ENCODE data around the gene CPA1.

Gene CPA1

DNA sequence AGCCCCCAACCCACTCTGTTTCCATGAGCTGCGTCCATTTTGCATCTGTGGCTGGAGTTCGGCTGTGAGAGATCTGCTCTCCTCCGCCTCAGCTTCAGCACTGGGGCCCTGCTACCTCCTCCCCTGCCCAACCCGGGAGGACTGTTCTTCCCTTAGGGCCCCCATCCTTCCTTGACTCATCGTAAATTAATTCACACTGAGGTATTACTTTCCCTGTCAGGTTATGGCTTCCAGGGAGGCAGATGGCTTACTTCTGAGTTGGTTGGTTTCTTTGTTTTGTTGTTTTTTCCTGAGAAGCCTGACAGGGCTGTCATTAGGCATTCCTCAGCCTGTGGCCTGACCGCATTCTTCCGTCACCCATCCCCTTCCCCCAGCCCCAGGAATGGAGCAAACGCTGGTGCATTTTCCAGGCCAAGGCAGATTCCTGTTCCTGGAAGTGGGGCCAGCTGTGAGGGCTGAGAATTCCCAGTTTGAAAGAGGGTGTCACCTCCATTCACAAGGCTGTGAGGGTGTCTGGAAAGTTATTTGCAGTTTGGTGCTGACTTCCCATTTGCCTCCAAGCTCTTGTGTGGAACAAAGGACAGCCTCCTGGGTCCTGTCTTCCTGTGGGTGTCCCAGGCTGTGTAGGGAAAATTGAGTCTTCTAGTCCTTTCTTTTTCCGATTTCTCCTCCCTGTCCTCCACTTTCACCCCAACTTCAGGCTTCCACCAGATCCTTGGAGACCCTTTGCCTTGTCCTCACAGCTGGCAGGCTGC, 24.0 kb upstream of the CPA1 start:
- no peaks in the 10 kb centered on the region for H3K27me3 ChIP-seq
- no peak overlapping the region for H3K4me3 ChIP-seq
- TF ChIP-seq Cebpa-rat (IDR thresholded peaks at IDR 0.05): no peak
- H3K9me3 ChIP-seq: peaks cover 26% of the 10 kb centered on the region
- no peak overlapping the region for H3K27ac ChIP-seq
- H3K4me1 ChIP-seq: peaks cover 7% of the 10 kb centered on the region
- no peaks in the 10 kb centered on the region for H4K20me1 ChIP-seq
- no peaks in the 10 kb centered on the region for H3K36me3 ChIP-seq
- H3K9ac ChIP-seq: no peak overlapping the region
- no peak overlapping the region for H3K4me2 ChIP-seq

DNA sequence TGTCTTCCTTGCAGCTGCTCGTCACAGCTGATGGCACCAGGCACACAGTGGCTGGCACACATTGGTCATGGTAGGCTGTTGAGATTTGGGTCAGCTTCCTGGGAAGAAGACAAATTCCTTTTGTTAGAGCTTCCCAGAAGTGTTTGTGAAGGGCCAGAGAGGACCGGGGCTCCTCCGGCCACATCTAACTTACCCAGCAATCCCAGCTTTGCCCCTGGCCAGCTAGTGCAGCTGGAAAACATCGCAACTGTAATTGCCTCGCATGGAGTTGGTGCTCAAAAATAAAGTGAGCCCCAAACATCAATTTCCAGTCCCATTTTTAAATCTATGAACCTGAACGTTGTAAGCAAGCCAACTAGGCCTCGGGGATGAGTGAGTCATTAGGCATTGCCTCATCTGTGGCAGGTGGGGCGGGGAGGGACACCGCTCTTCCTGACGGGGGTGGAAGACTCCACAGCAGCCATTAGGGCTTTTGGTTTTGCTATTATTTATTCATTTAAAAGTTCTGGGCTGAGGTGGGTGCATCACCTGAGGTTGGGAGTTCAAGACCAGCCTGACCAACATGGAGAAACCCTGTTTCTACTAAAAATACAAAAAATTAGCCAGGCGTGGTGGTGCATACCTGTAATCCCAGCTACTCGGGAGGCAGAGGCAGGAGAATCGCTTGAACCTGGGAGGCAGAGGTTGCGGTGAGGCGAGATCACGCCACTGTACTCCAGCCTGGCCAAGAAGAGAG, 23.2 kb upstream of the CPA1 start:
- Histone ChIP-seq H3K4me3 (no peak overlapping the region), H3K4me2 (no peak overlapping the region), H3K27ac (no peak overlapping the region)

DNA sequence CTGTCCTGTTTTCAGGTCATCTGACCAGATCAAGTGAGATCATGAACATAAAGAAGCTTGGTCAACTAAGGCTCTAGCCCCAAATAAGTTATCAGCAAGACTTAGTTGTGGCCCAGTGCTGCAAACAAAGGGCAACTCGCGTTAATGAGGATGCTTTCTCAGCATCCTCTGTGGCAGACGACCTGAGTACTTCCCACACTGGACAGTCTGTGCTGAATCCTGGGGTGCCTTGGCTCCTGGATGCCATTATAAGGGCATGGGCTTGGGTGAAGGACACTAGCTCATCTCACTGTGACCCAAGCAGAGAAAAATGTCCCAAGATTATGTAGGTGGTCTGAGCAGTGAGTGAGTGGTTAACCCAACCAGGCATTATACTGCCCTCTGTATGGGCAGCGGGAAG, 21.8 kb upstream of the CPA1 start:
- no peak overlapping the region for H3K9ac ChIP-seq
- no peak overlapping the region for H3K4me2 ChIP-seq
- no peak overlapping the region for H3K4me3 ChIP-seq
- H3K9me3 ChIP-seq: peaks cover 26% of the 10 kb centered on the region
- no peak overlapping the region for H3K27ac ChIP-seq
- TF ChIP-seq Cebpa-rat (IDR thresholded peaks at IDR 0.05): no peak
- no peaks in the 10 kb centered on the region for H3K4me1 ChIP-seq
- H4K20me1 ChIP-seq: no peaks in the 10 kb centered on the region
- no peaks in the 10 kb centered on the region for H3K36me3 ChIP-seq
- no peaks in the 10 kb centered on the region for H3K27me3 ChIP-seq

More for the DNA sequence above, 23.2 kb upstream of the CPA1 start:
- no peak for TF ChIP-seq Cebpa-rat (IDR thresholded peaks at IDR 0.05)
- Histone ChIP-seq H3K27me3 (no peaks in the 10 kb centered on the region), H3K9ac (no peak overlapping the region), H3K36me3 (no peaks in the 10 kb centered on the region), H3K9me3 (peaks cover 26% of the 10 kb centered on the region), H4K20me1 (no peaks in the 10 kb centered on the region), H3K4me1 (no peaks in the 10 kb centered on the region)

DNA sequence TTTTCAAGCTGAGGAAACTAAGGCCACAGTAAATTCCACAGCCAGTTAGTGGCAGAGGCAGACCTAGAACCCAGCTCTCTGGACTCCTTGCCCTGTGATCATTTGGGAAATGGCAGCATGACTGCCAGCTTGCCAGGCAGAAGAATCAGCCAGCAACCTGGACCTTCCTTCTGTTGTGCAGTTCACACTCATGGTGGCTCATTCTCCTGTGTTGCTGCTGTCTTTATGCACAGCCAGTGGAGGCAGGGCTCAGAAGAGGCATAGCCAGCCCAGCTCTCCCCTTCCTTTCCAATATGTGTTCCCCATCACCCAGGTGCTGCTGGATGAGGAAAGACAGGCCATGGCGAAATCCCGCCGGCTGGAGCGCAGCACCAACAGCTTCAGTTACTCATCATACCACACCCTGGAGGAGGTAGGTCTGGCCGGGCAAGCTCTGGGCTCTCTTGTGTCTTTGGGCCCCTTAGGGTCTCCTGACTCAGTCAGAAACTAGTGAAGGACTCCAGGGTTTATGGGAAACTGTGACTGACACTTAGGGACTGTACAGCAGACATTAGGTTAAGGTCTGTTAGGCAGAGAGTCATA, 20.9 kb upstream of the CPA1 start:
- no peak overlapping the region for H3K9ac ChIP-seq
- no peaks in the 10 kb centered on the region for H3K36me3 ChIP-seq
- H3K27ac ChIP-seq: no peak overlapping the region
- H3K9me3 ChIP-seq: peaks cover 26% of the 10 kb centered on the region
- H3K4me2 ChIP-seq: no peak overlapping the region
- TF ChIP-seq Cebpa-rat (IDR thresholded peaks at IDR 0.05): no peak
- H3K27me3 ChIP-seq: no peaks in the 10 kb centered on the region
- H3K4me3 ChIP-seq: no peak overlapping the region
- no peaks in the 10 kb centered on the region for H3K4me1 ChIP-seq
- no peaks in the 10 kb centered on the region for H4K20me1 ChIP-seq

DNA sequence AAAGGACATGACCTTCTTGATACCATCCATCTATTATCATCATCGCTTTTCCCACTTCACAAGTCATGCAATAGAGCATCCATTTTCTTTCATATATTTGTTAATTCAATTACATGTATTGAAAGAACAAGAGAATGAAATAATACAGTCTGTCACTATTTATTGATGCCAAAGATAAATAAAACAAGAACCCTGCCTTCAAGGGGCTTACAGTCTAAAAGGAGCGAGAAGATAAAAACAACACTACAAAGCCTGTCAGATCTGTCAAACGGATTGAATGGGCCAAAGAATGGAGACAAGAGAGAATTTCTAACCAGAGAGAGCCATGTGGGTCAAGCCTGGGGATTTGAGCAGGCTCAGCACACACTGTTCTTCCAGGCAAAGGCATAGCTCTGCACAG, 19.8 kb upstream of the CPA1 start:
- TF ChIP-seq Cebpa-rat (IDR thresholded peaks at IDR 0.05): no peak
- Histone ChIP-seq H3K36me3 (no peaks in the 10 kb centered on the region), H3K27me3 (no peaks in the 10 kb centered on the region), H3K4me2 (no peak overlapping the region), H3K9ac (no peak overlapping the region), H3K4me1 (no peaks in the 10 kb centered on the region), H4K20me1 (no peaks in the 10 kb centered on the region), H3K27ac (no peak overlapping the region), H3K4me3 (no peak overlapping the region), H3K9me3 (peaks cover 26% of the 10 kb centered on the region)

DNA sequence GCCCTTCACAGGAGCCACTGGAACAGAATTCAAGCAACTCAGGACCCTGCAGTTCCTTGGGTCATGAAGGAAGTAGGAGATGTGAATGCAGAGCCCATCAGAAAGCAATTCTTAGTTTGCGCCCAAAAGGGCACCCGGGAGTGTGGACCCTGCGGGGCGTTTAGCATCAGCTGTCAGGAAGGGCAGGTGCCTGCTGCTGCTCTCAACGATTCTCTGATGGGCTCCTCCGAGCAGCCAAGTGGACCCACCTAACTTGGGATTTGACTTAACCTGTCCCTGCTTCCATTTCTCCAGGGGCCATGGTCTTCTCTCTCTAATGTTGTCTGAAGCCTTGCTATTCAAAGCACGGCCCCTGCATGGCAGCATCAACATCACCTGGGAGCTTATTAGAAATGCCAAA, 18.6 kb upstream of the CPA1 start:
- Histone ChIP-seq H3K27ac (no peak overlapping the region), H3K4me3 (no peak overlapping the region), H3K9ac (no peak overlapping the region), H3K4me1 (no peaks in the 10 kb centered on the region), H4K20me1 (no peaks in the 10 kb centered on the region), H3K36me3 (no peaks in the 10 kb centered on the region), H3K4me2 (no peak overlapping the region), H3K9me3 (peaks cover 26% of the 10 kb centered on the region), H3K27me3 (no peaks in the 10 kb centered on the region)
- no peak for TF ChIP-seq Cebpa-rat (IDR thresholded peaks at IDR 0.05)

DNA sequence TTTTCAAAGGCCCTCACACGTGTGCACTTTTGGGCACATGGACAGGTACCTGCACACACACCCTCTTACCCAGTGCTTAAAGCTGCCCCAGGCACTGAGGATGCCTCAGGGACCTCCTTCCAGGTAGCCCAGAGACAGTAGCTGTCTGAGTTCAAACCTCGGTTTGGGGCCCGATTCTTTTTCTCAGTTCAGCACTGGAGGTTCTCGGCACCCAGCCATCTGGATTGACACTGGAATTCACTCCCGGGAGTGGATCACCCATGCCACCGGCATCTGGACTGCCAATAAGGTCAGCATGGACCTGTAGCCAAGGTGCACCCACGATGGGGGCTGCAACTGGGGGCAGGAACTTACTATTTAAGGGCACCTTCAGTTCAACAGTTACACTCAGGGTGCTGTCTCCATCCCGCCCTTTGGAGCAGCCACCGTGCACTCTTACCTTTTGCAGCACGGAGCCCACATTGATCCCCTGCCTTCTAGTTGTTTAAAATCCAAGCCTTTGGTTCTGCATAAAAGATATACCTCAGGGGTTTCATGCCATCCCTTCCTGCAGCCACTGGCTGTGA, 18.0 kb upstream of the CPA1 start:
- Histone ChIP-seq H4K20me1 (no peaks in the 10 kb centered on the region), H3K4me1 (no peaks in the 10 kb centered on the region), H3K9ac (no peak overlapping the region), H3K4me2 (no peak overlapping the region), H3K27me3 (no peaks in the 10 kb centered on the region), H3K4me3 (no peak overlapping the region), H3K9me3 (peaks cover 26% of the 10 kb centered on the region), H3K27ac (no peak overlapping the region), H3K36me3 (no peaks in the 10 kb centered on the region)
- no peak for TF ChIP-seq Cebpa-rat (IDR thresholded peaks at IDR 0.05)

DNA sequence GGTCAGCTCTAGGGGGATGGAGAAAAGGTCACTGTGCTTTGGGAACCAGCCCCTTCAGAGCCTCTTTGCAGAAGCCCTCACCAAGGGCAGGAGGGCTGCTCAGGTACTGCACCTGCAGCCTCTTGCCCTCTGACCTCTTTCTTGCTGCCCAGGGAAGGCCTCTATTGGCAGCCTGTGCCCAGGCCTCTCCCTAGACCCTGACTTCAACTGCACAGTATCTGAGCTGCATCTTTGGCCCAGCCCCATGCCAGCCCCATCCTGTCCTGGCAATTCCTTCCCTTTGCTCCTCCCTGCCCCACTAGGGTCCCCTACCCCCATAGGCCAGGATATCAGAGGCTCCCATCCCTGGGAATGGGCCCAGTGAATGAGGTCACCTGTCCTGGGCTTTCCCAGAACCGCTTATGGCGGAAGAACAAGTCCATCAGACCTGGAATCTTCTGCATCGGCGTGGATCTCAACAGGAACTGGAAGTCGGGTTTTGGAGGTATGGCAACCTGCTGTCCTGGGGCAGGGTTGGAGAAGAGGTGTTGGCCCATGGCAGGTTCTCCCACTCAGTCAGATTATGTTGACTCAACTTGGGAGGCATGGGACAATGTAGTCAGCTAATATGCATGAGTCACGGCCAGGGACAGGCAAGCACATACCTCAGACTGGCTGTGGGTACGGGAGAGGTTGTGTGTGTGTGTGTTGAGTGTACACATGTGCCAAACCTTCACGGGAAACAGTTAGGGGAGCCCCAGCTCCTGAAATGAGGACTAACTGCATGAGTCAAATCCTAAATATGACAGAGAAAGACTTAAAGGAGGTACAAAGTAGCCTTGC, 17.1 kb upstream of the CPA1 start:
- Histone ChIP-seq H3K4me2 (no peak overlapping the region), H3K27me3 (no peaks in the 10 kb centered on the region), H3K9me3 (peaks cover 26% of the 10 kb centered on the region), H3K9ac (no peak overlapping the region), H3K36me3 (no peaks in the 10 kb centered on the region), H3K4me1 (no peaks in the 10 kb centered on the region), H4K20me1 (no peaks in the 10 kb centered on the region), H3K4me3 (no peak overlapping the region), H3K27ac (no peak overlapping the region)
- TF ChIP-seq Cebpa-rat (IDR thresholded peaks at IDR 0.05): no peak

DNA sequence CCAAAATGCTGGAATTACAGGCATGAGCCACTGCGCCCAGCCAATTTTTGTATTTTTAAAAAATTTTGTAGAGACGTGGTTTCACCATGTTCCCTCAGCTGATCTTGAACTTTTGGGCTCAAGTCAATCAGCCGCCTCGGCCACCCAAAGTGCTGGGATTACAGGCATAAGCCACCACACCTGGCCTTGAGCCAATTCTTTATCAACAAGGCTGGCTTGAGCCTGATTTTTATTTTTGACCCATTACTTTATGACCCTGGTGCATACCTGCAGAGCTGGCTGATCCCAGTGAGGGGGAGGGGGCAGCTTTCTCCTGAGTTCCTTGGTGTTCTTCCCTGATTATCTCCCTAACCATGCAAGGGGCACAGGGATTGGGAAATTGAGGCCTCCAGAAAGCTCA, 15.8 kb upstream of the CPA1 start:
- peaks cover 16% of the 10 kb centered on the region for H3K9me3 ChIP-seq
- H3K36me3 ChIP-seq: no peaks in the 10 kb centered on the region
- TF ChIP-seq Cebpa-rat (IDR thresholded peaks at IDR 0.05): no peak
- H4K20me1 ChIP-seq: no peaks in the 10 kb centered on the region
- no peak overlapping the region for H3K9ac ChIP-seq
- H3K4me3 ChIP-seq: no peak overlapping the region
- H3K4me1 ChIP-seq: no peaks in the 10 kb centered on the region
- no peak overlapping the region for H3K4me2 ChIP-seq
- no peaks in the 10 kb centered on the region for H3K27me3 ChIP-seq
- no peak overlapping the region for H3K27ac ChIP-seq

All from BLaER1 (cell line).